Measurements from ENCODE around the gene RAB40C.

DNA sequence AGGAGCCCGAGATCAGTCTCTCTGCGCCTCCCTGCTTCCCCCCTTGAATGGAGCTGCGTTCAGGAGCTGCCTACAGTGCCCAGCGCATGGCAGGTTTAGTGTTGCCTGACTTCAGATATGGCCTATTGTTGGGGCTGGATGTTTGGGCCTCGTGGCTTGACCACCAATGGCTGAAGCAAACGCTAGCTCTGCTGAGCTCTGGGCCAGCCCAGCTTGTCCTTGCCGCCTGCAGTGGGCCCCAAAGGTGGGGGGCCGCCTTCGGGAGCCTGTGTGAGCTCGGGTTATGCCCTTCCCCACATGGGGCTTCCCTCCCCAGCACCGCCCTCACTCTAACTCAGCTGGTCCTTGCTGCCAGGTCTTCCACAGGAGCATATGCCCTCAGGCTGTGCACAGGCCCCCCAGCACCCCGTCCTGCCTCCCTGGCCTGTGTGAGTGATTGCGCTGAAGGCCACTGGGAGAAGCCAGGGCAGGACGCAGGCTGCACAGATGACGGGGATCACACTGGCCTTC lies 48.2 kb downstream of the RAB40C start:
- TF ChIP-seq, protein P1, sequence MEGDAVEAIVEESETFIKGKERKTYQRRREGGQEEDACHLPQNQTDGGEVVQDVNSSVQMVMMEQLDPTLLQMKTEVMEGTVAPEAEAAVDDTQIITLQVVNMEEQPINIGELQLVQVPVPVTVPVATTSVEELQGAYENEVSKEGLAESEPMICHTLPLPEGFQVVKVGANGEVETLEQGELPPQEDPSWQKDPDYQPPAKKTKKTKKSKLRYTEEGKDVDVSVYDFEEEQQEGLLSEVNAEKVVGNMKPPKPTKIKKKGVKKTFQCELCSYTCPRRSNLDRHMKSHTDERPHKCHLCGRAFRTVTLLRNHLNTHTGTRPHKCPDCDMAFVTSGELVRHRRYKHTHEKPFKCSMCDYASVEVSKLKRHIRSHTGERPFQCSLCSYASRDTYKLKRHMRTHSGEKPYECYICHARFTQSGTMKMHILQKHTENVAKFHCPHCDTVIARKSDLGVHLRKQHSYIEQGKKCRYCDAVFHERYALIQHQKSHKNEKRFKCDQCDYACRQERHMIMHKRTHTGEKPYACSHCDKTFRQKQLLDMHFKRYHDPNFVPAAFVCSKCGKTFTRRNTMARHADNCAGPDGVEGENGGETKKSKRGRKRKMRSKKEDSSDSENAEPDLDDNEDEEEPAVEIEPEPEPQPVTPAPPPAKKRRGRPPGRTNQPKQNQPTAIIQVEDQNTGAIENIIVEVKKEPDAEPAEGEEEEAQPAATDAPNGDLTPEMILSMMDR (conservative IDR thresholded peaks at IDR 0.05 in 1 of 2, IDR thresholded peaks at IDR 0.05 in 1 of 2; ENCODE audit: extremely low read depth in 1 of 2, insufficient read depth in 1 of 2, low read depth in 1 of 2, low read length in 2 of 2): no peak
- no peak for TF ChIP-seq EZH2 (IDR thresholded peaks at IDR 0.05; ENCODE audit: borderline replicate concordance, low read length)
